Right ventricle myocardium inferior (tissue), 1 donor: ENCODE results near the gene RFC2. TPM values are rescaled to one million over a fixed set of nuclear protein-coding genes. Genes with fewer than 3 reads are reported as not detected.

Experiments
- ATAC-seq: fragments of 200-7000 bp; cut with Tn5 transposase; one replicate; pipeline ENCODE4 v1.9.1; 2020; ENCODE audit warnings: mild to moderate bottlenecking, moderate library complexity
- DNase-seq: peaks from one replicate; pipeline ENCODE4 v3.0.0; 2021; ENCODE audit errors: missing footprints
- intact Hi-C: fragments of 100-400 bp; cut with DNase I; formaldehyde crosslinking; loops from one replicate; pipeline ENCODE4 v1.11.0; 2022
- microRNA-seq: library from miRNA; unstranded; fragments of <30 nt; microRNA quantifications from one replicate; pipeline ENCODE4 v1.2.0, GENCODE V29; 2020
- total RNA-seq: library from RNA; stranded (reverse); fragmentation: NEBNext Ultra II Directional; extraction: Animal tissue kit (Norgen Biotek cat#: 25700); gene quantifications from one replicate; pipeline ENCODE4 v1.2.1, GENCODE V29; 2021
- donor health status: DM: no; HTN: yes; CAD: no; lungs with severe emphysema.

The RFC2 gene
- total RNA-seq, 1 donor from 2014 or later: 12.4 TPM

- DNase-seq: no peak
- no peak for ATAC-seq
- intact Hi-C loops: no loop called here
Measured at GRCh38 chr7:74182453-74183090, 71.6 kb downstream of the RFC2 start.

- no peak for ATAC-seq
- intact Hi-C loops: no loop called here
- DNase-seq: no peak
Measured at GRCh38 chr7:74181821-74182220, 72.4 kb downstream of the RFC2 start.

Small RNAs within 50 kb of the gene (microRNA-seq; reads per million reads assigned to microRNA genes)
- 630 reads per million, percentile 77 among the genes with 10 or more reads in this experiment for gene MIR590

Other genes starting within 250 kb of the RFC2 start
- 29.9 TPM for gene ELN, start 226.2 kb downstream of the RFC2 start, total RNA-seq
- gene LIMK1, start 170.6 kb downstream of the RFC2 start, total RNA-seq: 8.7 TPM
- gene EIF4H, start 80.0 kb downstream of the RFC2 start, total RNA-seq: 172 TPM
- 3.4 TPM for gene LAT2, start 44.4 kb downstream of the RFC2 start, total RNA-seq
- 7.5 TPM for gene CLIP2, start 35.0 kb upstream of the RFC2 start, total RNA-seq
- 19.1 TPM for gene GTF2IRD1, start 199.5 kb upstream of the RFC2 start, total RNA-seq